ENCODE measurements around the gene ETS1. TPM values are rescaled to one million over a fixed set of nuclear protein-coding genes. Genes with fewer than 3 reads are reported as not detected.

Gene ETS1
- total RNA-seq, 1 donor = 95.0 TPM

GRCh38 chr11:128417607-128418324 is 169.6 kb downstream of the ETS1 start:
- peak; percentile 85 for DNase-seq (ENCODE audit: low read depth)
- no peak for TF ChIP-seq CTCF (IDR thresholded peaks at IDR 0.05; ENCODE audit: insufficient read depth, low read depth, low read length)
- no peak overlapping the region for H3K4me3 ChIP-seq (ENCODE audit: low read depth, low read length)

- no peak overlapping the region for H3K4me3 ChIP-seq (ENCODE audit: low read depth, low read length)
- TF ChIP-seq CTCF (IDR thresholded peaks at IDR 0.05; ENCODE audit: insufficient read depth, low read depth, low read length) = no peak
- DNase-seq (ENCODE audit: low read depth) = no peak
These were observed 170.4 kb downstream of the ETS1 start for GRCh38 chr11:128416976-128417375.

- no peak for DNase-seq (ENCODE audit: low read depth)
- H3K4me3 ChIP-seq (ENCODE audit: low read depth, low read length) = no peak overlapping the region
- no peak for TF ChIP-seq CTCF (IDR thresholded peaks at IDR 0.05; ENCODE audit: insufficient read depth, low read depth, low read length)
These were observed 171.8 kb downstream of the ETS1 start for GRCh38 chr11:128415539-128415938.

GRCh38 chr11:128412847-128413791 is 174.2 kb downstream of the ETS1 start:
- H3K4me3 ChIP-seq (ENCODE audit: low read depth, low read length) = no peak overlapping the region
- no peak for DNase-seq (ENCODE audit: low read depth)
- no peak for TF ChIP-seq CTCF (IDR thresholded peaks at IDR 0.05; ENCODE audit: insufficient read depth, low read depth, low read length)

GRCh38 chr11:128411812-128412211 is 175.5 kb downstream of the ETS1 start:
- H3K4me3 ChIP-seq (ENCODE audit: low read depth, low read length) = no peak overlapping the region
- no peak for DNase-seq (ENCODE audit: low read depth)
- TF ChIP-seq CTCF (IDR thresholded peaks at IDR 0.05; ENCODE audit: insufficient read depth, low read depth, low read length) = no peak

- DNase-seq (ENCODE audit: low read depth) = no peak
- H3K4me3 ChIP-seq (ENCODE audit: low read depth, low read length) = no peak overlapping the region
- no peak for TF ChIP-seq CTCF (IDR thresholded peaks at IDR 0.05; ENCODE audit: insufficient read depth, low read depth, low read length)
These were observed 176.2 kb downstream of the ETS1 start for GRCh38 chr11:128411150-128411549.

Data from fibroblast of villous mesenchyme (primary cell).